DND-41 (cell line): ENCODE results near the gene SENP2.

Source experiments
- ATAC-seq: fragments of 200-7000 bp; cut with Tn5 transposase; 3 replicates; pipeline ENCODE4 v1.9.1; 2021; ENCODE audit warnings: low read depth; ENCODE audit not compliant: insufficient read depth
- DNase-seq: peaks from one replicate; pipeline ENCODE4 v3.0.0-alpha.2; 2020
- H2AFZ ChIP-seq: 2 replicates; pipeline ENCODE4 v1.6.0; 2012; ENCODE audit warnings: low read depth, low read length
- H3K27ac ChIP-seq: 2 replicates; pipeline ENCODE4 v1.5.1; 2012; ENCODE audit warnings: low read length, inconsistent platforms
- H3K27me3 ChIP-seq: fragments of 200-600 bp; sonication (generic); 2 replicates; pipeline ENCODE4 v1.6.0; 2012; ENCODE audit warnings: low read length, mild to moderate bottlenecking, inconsistent platforms; ENCODE audit not compliant: insufficient read depth, poor library complexity
- H3K36me3 ChIP-seq: 2 replicates; pipeline ENCODE4 v1.5.1; 2012; ENCODE audit warnings: low read length, inconsistent platforms; ENCODE audit not compliant: insufficient read depth
- H3K4me1 ChIP-seq: 2 replicates; pipeline ENCODE4 v1.5.1; 2012; ENCODE audit warnings: mild to moderate bottlenecking, low read length; ENCODE audit not compliant: insufficient read depth
- H3K4me2 ChIP-seq: 2 replicates; pipeline ENCODE4 v1.6.0; 2012; ENCODE audit warnings: mild to moderate bottlenecking, moderate library complexity, low read length, inconsistent platforms; ENCODE audit not compliant: insufficient read depth
- H3K4me3 ChIP-seq, 2 experiments: fragments of 200-600 bp in 1 of 2; shearing (Covaris generic) in 1 of 2; 2 replicates each; pipeline ENCODE4 v1.5.1; 2012 to 2016; ENCODE audit warnings: inconsistent platforms in 2 of 2, low read length in 2 of 2, mild to moderate bottlenecking in 2 of 2, low read depth in 1 of 2, moderate library complexity in 1 of 2
- H3K79me2 ChIP-seq: 2 replicates; pipeline ENCODE4 v1.6.0; 2012; ENCODE audit warnings: low read length, inconsistent platforms; ENCODE audit not compliant: insufficient read depth
- H3K9ac ChIP-seq: 2 replicates; pipeline ENCODE4 v1.6.0; 2012; ENCODE audit warnings: low read depth, mild to moderate bottlenecking, inconsistent platforms, low read length, moderate library complexity
- H3K9me3 ChIP-seq: 2 replicates; pipeline ENCODE4 v1.5.1; 2012; ENCODE audit warnings: low read length, moderate library complexity, mild to moderate bottlenecking, inconsistent platforms; ENCODE audit not compliant: insufficient read depth, severe bottlenecking
- H4K20me1 ChIP-seq: 2 replicates; pipeline ENCODE4 v1.6.0; 2012; ENCODE audit warnings: low read length; ENCODE audit not compliant: insufficient read depth
- EZH2 ChIP-seq: IDR thresholded peaks from 3 replicates; pipeline ENCODE4 v1.6.1; 2012; ENCODE audit warnings: borderline replicate concordance, low read depth, mild to moderate bottlenecking, moderate library complexity, low read length, inconsistent platforms; ENCODE audit not compliant: severe bottlenecking
- TF ChIP-seq, protein P1 (sequence below): IDR thresholded peaks from 2 replicates; pipeline ENCODE4 v1.5.1; 2012; ENCODE audit warnings: borderline replicate concordance, low read length, moderate library complexity, mild to moderate bottlenecking; ENCODE audit not compliant: poor library complexity, severe bottlenecking; ENCODE audit errors: extremely low read depth

The SENP2 gene

GRCh38 chr3:185647880-185648210, 61.8 kb downstream of the SENP2 start:
- Histone ChIP-seq H2AFZ (no peak overlapping the region), H3K9me3 (no peaks in the 10 kb centered on the region), H3K9ac (no peak overlapping the region), H4K20me1 (no peaks in the 10 kb centered on the region), H3K27me3 (no peaks in the 10 kb centered on the region), H3K36me3 (no peaks in the 10 kb centered on the region), H3K27ac (no peak overlapping the region), H3K4me2 (no peak overlapping the region), H3K79me2 (no peaks in the 10 kb centered on the region), H3K4me3 (no peak overlapping the region), H3K4me1 (no peaks in the 10 kb centered on the region)
- no peak for DNase-seq
- ATAC-seq, result no peak
- TF ChIP-seq, protein P1, sequence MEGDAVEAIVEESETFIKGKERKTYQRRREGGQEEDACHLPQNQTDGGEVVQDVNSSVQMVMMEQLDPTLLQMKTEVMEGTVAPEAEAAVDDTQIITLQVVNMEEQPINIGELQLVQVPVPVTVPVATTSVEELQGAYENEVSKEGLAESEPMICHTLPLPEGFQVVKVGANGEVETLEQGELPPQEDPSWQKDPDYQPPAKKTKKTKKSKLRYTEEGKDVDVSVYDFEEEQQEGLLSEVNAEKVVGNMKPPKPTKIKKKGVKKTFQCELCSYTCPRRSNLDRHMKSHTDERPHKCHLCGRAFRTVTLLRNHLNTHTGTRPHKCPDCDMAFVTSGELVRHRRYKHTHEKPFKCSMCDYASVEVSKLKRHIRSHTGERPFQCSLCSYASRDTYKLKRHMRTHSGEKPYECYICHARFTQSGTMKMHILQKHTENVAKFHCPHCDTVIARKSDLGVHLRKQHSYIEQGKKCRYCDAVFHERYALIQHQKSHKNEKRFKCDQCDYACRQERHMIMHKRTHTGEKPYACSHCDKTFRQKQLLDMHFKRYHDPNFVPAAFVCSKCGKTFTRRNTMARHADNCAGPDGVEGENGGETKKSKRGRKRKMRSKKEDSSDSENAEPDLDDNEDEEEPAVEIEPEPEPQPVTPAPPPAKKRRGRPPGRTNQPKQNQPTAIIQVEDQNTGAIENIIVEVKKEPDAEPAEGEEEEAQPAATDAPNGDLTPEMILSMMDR, result no peak
- TF ChIP-seq EZH2, result no peak

DNA sequence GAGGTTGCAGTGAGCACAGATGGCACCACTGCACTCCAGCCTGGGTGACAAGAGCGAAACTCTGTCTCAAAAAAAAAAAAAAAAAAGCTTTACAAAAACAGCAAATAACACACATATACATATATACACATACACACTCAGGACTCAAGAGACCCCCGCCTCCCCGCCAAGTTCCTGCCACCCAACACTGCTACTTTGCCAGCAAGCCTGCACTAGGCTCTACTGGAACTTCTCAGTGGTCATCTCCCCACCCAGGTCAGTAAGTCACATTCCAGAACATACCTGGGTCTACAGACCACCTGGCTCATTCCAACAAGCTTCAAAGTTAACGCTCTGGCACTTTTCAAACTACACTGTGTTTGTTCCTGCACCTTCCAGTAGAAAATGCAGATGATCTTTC, 62.3 kb downstream of the SENP2 start:
- ATAC-seq, result no peak
- H3K36me3 ChIP-seq, result no peaks in the 10 kb centered on the region
- H3K4me2 ChIP-seq, result no peak overlapping the region
- H4K20me1 ChIP-seq, result no peaks in the 10 kb centered on the region
- H2AFZ ChIP-seq, result no peak overlapping the region
- no peak overlapping the region for H3K4me3 ChIP-seq
- H3K79me2 ChIP-seq, result no peaks in the 10 kb centered on the region
- no peak for TF ChIP-seq EZH2
- TF ChIP-seq, protein P1, result no peak
- H3K9ac ChIP-seq, result no peak overlapping the region
- H3K9me3 ChIP-seq, result no peaks in the 10 kb centered on the region
- H3K27ac ChIP-seq, result no peak overlapping the region
- H3K4me1 ChIP-seq, result no peaks in the 10 kb centered on the region
- H3K27me3 ChIP-seq, result no peaks in the 10 kb centered on the region
- DNase-seq, result no peak

DNA sequence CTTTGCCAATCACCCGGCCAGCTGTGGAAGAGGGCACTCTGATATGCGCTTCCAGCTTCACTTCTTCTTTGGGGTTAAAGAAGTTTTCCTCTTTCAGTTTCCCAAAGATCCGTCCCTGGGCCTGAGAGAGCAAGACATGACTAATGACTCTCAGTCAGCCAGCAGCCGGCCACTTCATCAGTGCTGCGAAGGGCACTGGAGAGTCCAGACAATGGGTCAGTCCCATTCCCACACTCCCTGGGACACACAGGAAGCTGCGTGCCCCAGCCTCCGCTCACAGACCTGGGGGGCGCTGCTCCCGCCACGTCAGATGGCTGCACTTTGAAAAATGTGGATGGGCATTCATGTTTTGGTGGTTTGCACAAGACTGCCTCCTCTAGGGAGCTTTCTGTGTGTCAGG, 63.3 kb downstream of the SENP2 start:
- ATAC-seq (no peak), DNase-seq (no peak)
- Histone ChIP-seq H2AFZ (no peak overlapping the region), H3K4me2 (no peak overlapping the region), H3K36me3 (no peaks in the 10 kb centered on the region), H3K4me1 (no peaks in the 10 kb centered on the region), H3K9me3 (no peaks in the 10 kb centered on the region), H3K27me3 (no peaks in the 10 kb centered on the region), H3K79me2 (no peaks in the 10 kb centered on the region), H3K27ac (no peak overlapping the region), H3K9ac (no peak overlapping the region), H3K4me3 (no peak overlapping the region), H4K20me1 (no peaks in the 10 kb centered on the region)
- TF ChIP-seq EZH2, result no peak
- TF ChIP-seq, protein P1, result no peak

DNA sequence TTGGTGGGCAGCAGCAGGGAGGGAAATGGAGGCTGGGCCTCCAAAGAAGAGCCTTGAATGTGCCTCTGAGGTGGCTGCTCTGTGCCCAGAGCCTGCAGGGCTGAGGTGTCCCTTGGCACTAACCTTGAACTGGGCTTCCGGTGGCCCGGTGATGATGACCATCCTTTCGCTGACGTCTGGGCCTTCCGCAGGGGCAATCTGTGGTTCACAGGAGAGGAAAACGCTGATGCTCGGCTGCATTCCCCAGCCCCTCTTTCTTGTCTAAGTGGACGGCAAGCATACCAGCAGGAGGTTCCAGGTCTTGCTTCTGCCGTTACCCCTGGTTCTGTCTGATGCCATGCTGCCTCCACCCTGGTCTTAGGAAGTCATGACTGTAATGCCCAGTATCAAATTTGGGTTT, 65.9 kb downstream of the SENP2 start:
- H3K4me1 ChIP-seq, result no peaks in the 10 kb centered on the region
- no peak for TF ChIP-seq EZH2
- TF ChIP-seq, protein P1, result no peak

More for the DNA sequence above, 65.9 kb downstream of the SENP2 start:
- no peaks in the 10 kb centered on the region for H3K79me2 ChIP-seq
- H3K4me2 ChIP-seq, result no peak overlapping the region
- ATAC-seq, result no peak
- H3K9ac ChIP-seq, result no peak overlapping the region
- H3K4me3 ChIP-seq, result no peak overlapping the region
- H4K20me1 ChIP-seq, result no peaks in the 10 kb centered on the region
- no peak for DNase-seq
- H3K27me3 ChIP-seq, result no peaks in the 10 kb centered on the region
- no peak overlapping the region for H3K27ac ChIP-seq
- H3K9me3 ChIP-seq, result no peaks in the 10 kb centered on the region
- no peaks in the 10 kb centered on the region for H3K36me3 ChIP-seq
- H2AFZ ChIP-seq, result no peak overlapping the region
